AG08396 (cell line): ENCODE results near the gene LRRC51.
"Not testable (repeated sequence)": the region's sequence is repeated elsewhere in the genome, so short reads cannot be mapped to it uniquely, and the experiment has no call there.

Experiments
- DNase-seq: peaks from one replicate; pipeline ENCODE4 v3.0.0; 2012; ENCODE audit warnings: low spot score, mixed read lengths

LRRC51 gene

GRCh38 chr11:72111300-72112142, 30.9 kb downstream of the LRRC51 start:
- no peak for DNase-seq

- peak; percentile 90 for DNase-seq
Observed at GRCh38 chr11:72112143-72112977, 31.7 kb downstream of the LRRC51 start, which contains the start of gene ANAPC15. Gene ANAPC15 (minus strand): TSS chr11:72112695. CDS start chr11:72111276, 1,419 bp downstream.

GRCh38 chr11:72112978-72113808, 32.5 kb downstream of the LRRC51 start:
- DNase-seq: no peak

- DNase-seq: no peak
Observed at GRCh38 chr11:72114570-72114969, 33.9 kb downstream of the LRRC51 start.

- DNase-seq: no peak
Observed at GRCh38 chr11:72116019-72116755, 35.5 kb downstream of the LRRC51 start.

- DNase-seq: no peak
Observed at GRCh38 chr11:72119198-72119597, 38.5 kb downstream of the LRRC51 start.

GRCh38 chr11:72120930-72121329, 40.3 kb downstream of the LRRC51 start:
- DNase-seq: no peak

- no peak for DNase-seq
Observed at GRCh38 chr11:72122607-72123006, 42.0 kb downstream of the LRRC51 start.

- DNase-seq: no peak
Observed at GRCh38 chr11:72123117-72123653, 42.5 kb downstream of the LRRC51 start.

- no peak for DNase-seq
Observed at GRCh38 chr11:72124046-72124445, 43.4 kb downstream of the LRRC51 start.

- DNase-seq: no peak
Observed at GRCh38 chr11:72125956-72126355, 45.3 kb downstream of the LRRC51 start.

GRCh38 chr11:72127923-72128322, 47.3 kb downstream of the LRRC51 start:
- no peak for DNase-seq

GRCh38 chr11:72129381-72129780, 48.7 kb downstream of the LRRC51 start:
- no peak for DNase-seq

GRCh38 chr11:72132646-72133045, 52.0 kb downstream of the LRRC51 start:
- no peak for DNase-seq

- not testable (repeated sequence) for DNase-seq
Observed at GRCh38 chr11:72135473-72135872, 54.8 kb downstream of the LRRC51 start, which contains the start of gene FOLR3. Gene FOLR3 (plus strand): TSS chr11:72135725. CDS start chr11:72135953, 228 bp downstream.

- DNase-seq: no peak
Observed at GRCh38 chr11:72135891-72136683, 55.4 kb downstream of the LRRC51 start.

GRCh38 chr11:72136684-72137262, 56.1 kb downstream of the LRRC51 start:
- DNase-seq: no peak

GRCh38 chr11:72138821-72139390, 58.3 kb downstream of the LRRC51 start:
- no peak for DNase-seq

- DNase-seq: no peak
Observed at GRCh38 chr11:72139500-72139899, 58.9 kb downstream of the LRRC51 start.
